Neural cell (in vitro differentiated cells): ENCODE measurements around the gene ANKRD39. TPM values are rescaled to one million over a fixed set of nuclear protein-coding genes. Genes with fewer than 3 reads are reported as not detected.

Source experiments
- H2AFZ ChIP-seq: fragments of 200-600, 300-800 bp; sonication (generic), shearing (Covaris generic); 2 replicates; pipeline ENCODE4 v1.6.0; 2014; ENCODE audit warnings: low read depth, mild to moderate bottlenecking, antibody characterized with exemption, low read length, moderate library complexity
- H3F3A ChIP-seq: fragments of 200-600 bp; shearing (Covaris generic); 2 replicates; pipeline ENCODE4 v1.6.1; 2016; ENCODE audit warnings: mild to moderate bottlenecking, moderate library complexity, mixed read lengths, antibody characterized with exemption, low read length; ENCODE audit not compliant: insufficient read depth, poor library complexity, severe bottlenecking
- H3K27ac ChIP-seq: fragments of 200-600, 300-800 bp; sonication (generic), shearing (Covaris generic); 2 replicates; pipeline ENCODE4 v1.5.1; 2014; ENCODE audit warnings: mild to moderate bottlenecking, low read length, moderate library complexity
- H3K27me3 ChIP-seq: fragments of 300-800, 200-600 bp; sonication (generic), shearing (Covaris generic); 2 replicates; pipeline ENCODE4 v1.6.0; 2014; ENCODE audit warnings: mild to moderate bottlenecking, low read depth, low read length, moderate library complexity; ENCODE audit not compliant: insufficient read depth
- H3K36me3 ChIP-seq: fragments of 300-800, 200-600 bp; sonication (generic), shearing (Covaris generic); 2 replicates; pipeline ENCODE4 v1.5.1; 2014; ENCODE audit warnings: mild to moderate bottlenecking, antibody characterized with exemption, low read length, moderate library complexity; ENCODE audit not compliant: insufficient read depth
- H3K4me2 ChIP-seq: fragments of 300-800, 200-600 bp; sonication (generic), shearing (Covaris generic); 2 replicates; pipeline ENCODE4 v1.6.0; 2014; ENCODE audit warnings: mild to moderate bottlenecking, low read length
- H3K4me3 ChIP-seq: fragments of 300-800, 200-600 bp; sonication (generic), shearing (Covaris generic); 2 replicates; pipeline ENCODE4 v1.5.1; 2014; ENCODE audit warnings: mild to moderate bottlenecking, low read length, moderate library complexity
- H3K79me2 ChIP-seq: fragments of 200-600 bp; shearing (Covaris generic); replicated peaks from 2 replicates; pipeline ENCODE4 v1.6.0; 2014; ENCODE audit warnings: mild to moderate bottlenecking, low read length, moderate library complexity; ENCODE audit not compliant: insufficient read depth
- H3K9ac ChIP-seq: fragments of 300-800, 200-600 bp; sonication (generic), shearing (Covaris generic); 2 replicates; pipeline ENCODE4 v1.6.1; 2016; ENCODE audit warnings: mild to moderate bottlenecking, low read length, mixed read lengths
- H3K9me2 ChIP-seq: fragments of 200-600 bp; shearing (Covaris generic); 2 replicates; pipeline ENCODE4 v1.6.1; 2016; ENCODE audit warnings: mild to moderate bottlenecking, low read length, mixed read lengths; ENCODE audit not compliant: insufficient read depth
- H3K9me3 ChIP-seq: fragments of 200-600, 300-800 bp; sonication (generic), shearing (Covaris generic); 2 replicates; pipeline ENCODE4 v1.6.1; 2016; ENCODE audit warnings: mild to moderate bottlenecking, mixed run types, low read length, moderate library complexity, mixed read lengths
- H4K20me1 ChIP-seq: fragments of 200-600 bp; shearing (Covaris generic); 2 replicates; pipeline ENCODE4 v1.6.1; 2016; ENCODE audit warnings: mild to moderate bottlenecking, mixed run types; ENCODE audit not compliant: insufficient read depth
- EP300 ChIP-seq: fragments of 450-650 bp; conservative IDR thresholded peaks from 2 replicates; pipeline ENCODE4 v1.6.1; 2014; ENCODE audit warnings: antibody characterized with exemption, mild to moderate bottlenecking, moderate library complexity; ENCODE audit not compliant: poor library complexity, severe bottlenecking
- EZH2 ChIP-seq: fragments of 200-600, 300-800 bp; shearing (Covaris generic), sonication (generic); IDR thresholded peaks from 2 replicates; pipeline ENCODE4 v1.6.1; 2014; ENCODE audit warnings: antibody characterized with exemption, low read length, borderline replicate concordance, mild to moderate bottlenecking; ENCODE audit not compliant: insufficient read depth, poor library complexity, severe bottlenecking
- MXI1 ChIP-seq: fragments of 450-650 bp; conservative IDR thresholded peaks from 2 replicates; pipeline ENCODE4 v1.6.1; 2014; ENCODE audit warnings: antibody characterized with exemption, mild to moderate bottlenecking; ENCODE audit not compliant: poor library complexity, severe bottlenecking
- POLR2AphosphoS5 ChIP-seq: IDR thresholded peaks from 2 replicates; pipeline ENCODE4 v1.6.1; 2012
- RAD21 ChIP-seq: fragments of 450-650 bp; conservative IDR thresholded peaks from 2 replicates; pipeline ENCODE4 v1.6.1; 2014; ENCODE audit warnings: antibody characterized with exemption, mild to moderate bottlenecking, moderate library complexity
- SMC3 ChIP-seq: fragments of 450-650 bp; conservative IDR thresholded peaks from 2 replicates; pipeline ENCODE4 v1.6.1; 2014; ENCODE audit warnings: antibody characterized with exemption, mild to moderate bottlenecking, moderate library complexity; ENCODE audit not compliant: poor library complexity
- TAF1 ChIP-seq: IDR thresholded peaks from 2 replicates; pipeline ENCODE4 v1.6.1; 2012; ENCODE audit warnings: low read depth
- polyA plus RNA-seq: library from polyadenylated mRNA; depleted of rRNA; stranded (reverse); fragments of >200 nt; gene quantifications from 2 replicates; pipeline ENCODE4 v1.2.3, GENCODE V29; 2014
- TF ChIP-seq, protein P1 (sequence below): IDR thresholded peaks from 2 replicates; pipeline ENCODE4 v1.6.1; 2012; ENCODE audit warnings: borderline replicate concordance
- TF ChIP-seq, protein P2 (sequence below): fragments of 450-650 bp; IDR thresholded peaks from 2 replicates; pipeline ENCODE4 v1.5.1; 2014; ENCODE audit warnings: antibody characterized with exemption, mild to moderate bottlenecking, moderate library complexity; ENCODE audit not compliant: poor library complexity, severe bottlenecking

The ANKRD39 gene
- polyA plus RNA-seq, 1 donor from 2014 or later = 30.7 TPM

DNA sequence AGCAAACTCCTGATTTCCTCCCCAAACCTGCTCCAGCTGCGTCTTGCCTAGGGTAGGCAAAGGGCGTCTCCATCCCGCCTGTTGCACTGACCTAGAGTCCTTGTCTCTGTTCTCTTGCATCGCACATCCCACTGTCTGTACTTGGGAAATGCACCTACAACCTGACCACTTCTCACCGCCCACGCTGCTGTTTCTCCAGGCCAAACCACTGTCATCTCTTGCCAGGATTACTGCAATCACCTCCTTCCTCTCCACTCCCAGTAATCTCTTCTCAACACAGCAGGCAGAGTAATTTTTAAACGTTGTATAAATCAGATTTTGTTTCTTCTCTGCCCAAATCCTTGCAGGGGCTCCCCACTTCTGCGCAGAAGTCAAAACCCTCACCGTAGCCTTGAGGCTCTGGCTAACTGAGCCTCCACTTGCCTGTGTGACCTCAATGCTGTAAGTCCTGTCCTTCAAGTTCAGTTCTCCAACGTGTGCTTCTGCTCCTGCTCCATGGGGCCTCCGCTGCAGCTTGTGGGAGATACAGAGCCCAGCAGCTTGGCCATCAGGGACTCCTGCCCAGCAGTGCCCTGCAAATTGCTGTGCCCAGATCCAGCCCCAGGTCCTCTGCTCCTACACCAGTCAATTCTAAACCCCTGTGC, 39.8 kb upstream of the ANKRD39 start:
- no peak overlapping the region for H2AFZ ChIP-seq
- no peaks in the 10 kb centered on the region for H3K27me3 ChIP-seq
- no peaks in the 10 kb centered on the region for H3K9me3 ChIP-seq
- no peaks in the 10 kb centered on the region for H3K36me3 ChIP-seq
- no peaks in the 10 kb centered on the region for H4K20me1 ChIP-seq
- no peaks in the 10 kb centered on the region for H3F3A ChIP-seq
- H3K9ac ChIP-seq = no peak overlapping the region
- H3K4me2 ChIP-seq = no peak overlapping the region
- H3K79me2 ChIP-seq = no peaks in the 10 kb centered on the region
- no peak overlapping the region for H3K27ac ChIP-seq
- TF ChIP-seq, protein P1, sequence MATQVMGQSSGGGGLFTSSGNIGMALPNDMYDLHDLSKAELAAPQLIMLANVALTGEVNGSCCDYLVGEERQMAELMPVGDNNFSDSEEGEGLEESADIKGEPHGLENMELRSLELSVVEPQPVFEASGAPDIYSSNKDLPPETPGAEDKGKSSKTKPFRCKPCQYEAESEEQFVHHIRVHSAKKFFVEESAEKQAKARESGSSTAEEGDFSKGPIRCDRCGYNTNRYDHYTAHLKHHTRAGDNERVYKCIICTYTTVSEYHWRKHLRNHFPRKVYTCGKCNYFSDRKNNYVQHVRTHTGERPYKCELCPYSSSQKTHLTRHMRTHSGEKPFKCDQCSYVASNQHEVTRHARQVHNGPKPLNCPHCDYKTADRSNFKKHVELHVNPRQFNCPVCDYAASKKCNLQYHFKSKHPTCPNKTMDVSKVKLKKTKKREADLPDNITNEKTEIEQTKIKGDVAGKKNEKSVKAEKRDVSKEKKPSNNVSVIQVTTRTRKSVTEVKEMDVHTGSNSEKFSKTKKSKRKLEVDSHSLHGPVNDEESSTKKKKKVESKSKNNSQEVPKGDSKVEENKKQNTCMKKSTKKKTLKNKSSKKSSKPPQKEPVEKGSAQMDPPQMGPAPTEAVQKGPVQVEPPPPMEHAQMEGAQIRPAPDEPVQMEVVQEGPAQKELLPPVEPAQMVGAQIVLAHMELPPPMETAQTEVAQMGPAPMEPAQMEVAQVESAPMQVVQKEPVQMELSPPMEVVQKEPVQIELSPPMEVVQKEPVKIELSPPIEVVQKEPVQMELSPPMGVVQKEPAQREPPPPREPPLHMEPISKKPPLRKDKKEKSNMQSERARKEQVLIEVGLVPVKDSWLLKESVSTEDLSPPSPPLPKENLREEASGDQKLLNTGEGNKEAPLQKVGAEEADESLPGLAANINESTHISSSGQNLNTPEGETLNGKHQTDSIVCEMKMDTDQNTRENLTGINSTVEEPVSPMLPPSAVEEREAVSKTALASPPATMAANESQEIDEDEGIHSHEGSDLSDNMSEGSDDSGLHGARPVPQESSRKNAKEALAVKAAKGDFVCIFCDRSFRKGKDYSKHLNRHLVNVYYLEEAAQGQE = no peak
- TF ChIP-seq TAF1 = no peak
- H3K4me3 ChIP-seq = no peak overlapping the region
- H3K9me2 ChIP-seq = no peaks in the 10 kb centered on the region

DNA sequence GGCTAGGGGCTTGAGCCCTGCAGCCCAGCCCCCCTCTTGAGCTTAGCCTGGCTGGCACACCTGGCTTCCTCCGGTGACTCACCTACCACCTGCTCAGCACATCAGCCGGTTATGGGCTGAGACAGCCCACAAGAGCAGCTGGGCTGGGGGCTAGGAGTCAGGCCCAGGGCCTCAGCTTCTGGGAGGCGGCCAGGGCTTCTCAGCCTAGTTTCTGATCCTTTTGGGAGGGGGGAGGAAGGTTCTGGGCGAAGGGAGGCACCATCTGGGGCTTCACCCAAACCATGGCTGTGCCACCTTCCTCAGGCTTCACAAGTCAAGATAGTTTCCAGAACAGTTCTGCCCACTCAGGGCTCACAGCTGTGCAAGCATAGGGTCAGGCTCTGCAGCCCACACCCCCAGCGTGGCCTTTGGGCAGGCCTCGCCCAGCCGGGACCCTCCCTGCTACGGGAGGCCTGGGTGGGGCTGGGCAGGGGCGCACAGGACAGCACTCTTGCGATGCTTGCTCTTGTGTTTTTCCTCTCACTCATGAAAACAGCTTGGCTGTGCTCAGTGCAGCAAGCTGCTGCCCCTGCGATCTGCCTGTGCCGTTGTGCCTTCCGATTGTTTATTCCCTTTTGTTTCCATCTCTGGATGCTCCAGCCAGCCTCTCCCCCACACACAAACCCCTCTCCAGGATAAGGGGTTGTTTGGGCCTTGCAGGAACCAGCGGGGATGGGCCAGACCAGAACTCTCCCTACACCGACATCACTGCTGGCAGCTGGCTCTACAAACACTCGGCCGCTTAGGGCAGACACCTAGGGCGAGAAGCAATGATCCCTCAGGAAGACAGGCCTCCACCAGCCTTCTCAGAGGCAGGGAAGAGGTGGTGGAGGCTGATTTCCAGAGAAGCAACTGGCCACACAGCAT, 38.2 kb upstream of the ANKRD39 start:
- Histone ChIP-seq H3K36me3 (no peaks in the 10 kb centered on the region), H3K9ac (no peak overlapping the region), H2AFZ (no peak overlapping the region), H3K9me2 (no peaks in the 10 kb centered on the region), H3K27ac (no peak overlapping the region), H3K4me2 (no peak overlapping the region), H4K20me1 (no peaks in the 10 kb centered on the region), H3K9me3 (no peaks in the 10 kb centered on the region), H3F3A (no peaks in the 10 kb centered on the region), H3K4me3 (no peak overlapping the region), H3K27me3 (no peaks in the 10 kb centered on the region), H3K79me2 (no peaks in the 10 kb centered on the region)
- TF ChIP-seq, protein P2, sequence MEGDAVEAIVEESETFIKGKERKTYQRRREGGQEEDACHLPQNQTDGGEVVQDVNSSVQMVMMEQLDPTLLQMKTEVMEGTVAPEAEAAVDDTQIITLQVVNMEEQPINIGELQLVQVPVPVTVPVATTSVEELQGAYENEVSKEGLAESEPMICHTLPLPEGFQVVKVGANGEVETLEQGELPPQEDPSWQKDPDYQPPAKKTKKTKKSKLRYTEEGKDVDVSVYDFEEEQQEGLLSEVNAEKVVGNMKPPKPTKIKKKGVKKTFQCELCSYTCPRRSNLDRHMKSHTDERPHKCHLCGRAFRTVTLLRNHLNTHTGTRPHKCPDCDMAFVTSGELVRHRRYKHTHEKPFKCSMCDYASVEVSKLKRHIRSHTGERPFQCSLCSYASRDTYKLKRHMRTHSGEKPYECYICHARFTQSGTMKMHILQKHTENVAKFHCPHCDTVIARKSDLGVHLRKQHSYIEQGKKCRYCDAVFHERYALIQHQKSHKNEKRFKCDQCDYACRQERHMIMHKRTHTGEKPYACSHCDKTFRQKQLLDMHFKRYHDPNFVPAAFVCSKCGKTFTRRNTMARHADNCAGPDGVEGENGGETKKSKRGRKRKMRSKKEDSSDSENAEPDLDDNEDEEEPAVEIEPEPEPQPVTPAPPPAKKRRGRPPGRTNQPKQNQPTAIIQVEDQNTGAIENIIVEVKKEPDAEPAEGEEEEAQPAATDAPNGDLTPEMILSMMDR = no peak
- TF ChIP-seq EZH2 = no peak
- TF ChIP-seq TAF1 = no peak
- no peak for TF ChIP-seq RAD21
- no peak for TF ChIP-seq SMC3
- TF ChIP-seq, protein P1 = no peak
- TF ChIP-seq EP300 = no peak
- TF ChIP-seq POLR2AphosphoS5 = no peak
- no peak for TF ChIP-seq MXI1
